ENCODE measurements around the gene DNAJA3. TPM values are rescaled to one million over a fixed set of nuclear protein-coding genes. Genes with fewer than 3 reads are reported as not detected.

Gene DNAJA3
- total and polyA plus RNA-seq, 9 of the 15 experiments (the other 6 are each of a cell fraction or from before 2014, with no cell fraction given) = 8.1 to 105 (median 79.0) TPM

GRCh38 chr16:4481526-4481925 is 55.9 kb downstream of the DNAJA3 start:
- Histone ChIP-seq H4K20me1 (replicated peaks; ENCODE audit: control insufficient read depth, insufficient read depth, low read length) (no peaks in the 10 kb centered on the region), H3K79me2 (ENCODE audit: control insufficient read depth, insufficient read depth, low read length) (peaks cover 53% of the 10 kb centered on the region), H3K27ac (ENCODE audit: extremely low read depth, low read depth, low read length) (no peak overlapping the region), H3K27me3 (ENCODE audit: control insufficient read depth in 2 of 2, insufficient read depth in 2 of 2, low read length in 2 of 2) (no peaks in the 10 kb centered on the region), H2AFZ (ENCODE audit: low read depth, low read length) (no peak overlapping the region), H3K36me3 (ENCODE audit: control insufficient read depth, insufficient read depth, low read length) (peaks cover 45% of the 10 kb centered on the region), H3K9ac (ENCODE audit: insufficient read depth in 1 of 2, low read depth in 2 of 2, low read length in 2 of 2) (no peak overlapping the region), H3K9me3 (replicated peaks; ENCODE audit: control insufficient read depth, insufficient read depth, low read depth, low read length) (no peaks in the 10 kb centered on the region), H3K9me1 (ENCODE audit: control insufficient read depth, insufficient read depth, low read length) (peaks cover 7% of the 10 kb centered on the region), H3K4me3 (no peak overlapping the region), H3K4me2 (ENCODE audit: insufficient read depth, low read length) (no peak overlapping the region), H3K4me1 (replicated peaks in 1 of 2; ENCODE audit: control insufficient read depth in 2 of 2, insufficient read depth in 2 of 2, low read length in 2 of 2) (peaks cover 2 to 6% of the 10 kb centered on the region in 2 experiments; a peak in 2 of 5 replicates)
- TF ChIP-seq CEBPB (tag; IDR thresholded peaks at IDR 0.05) (0 out of 2 replicates have a peak, but pooled peaks have one; percentile 29), PBX2 (CRISPR knock-in tag; IDR thresholded peaks at IDR 0.05; ENCODE audit: low read depth) (no peak), PBX2 (tag; conservative IDR thresholded peaks at IDR 0.05; ENCODE audit: low read depth) (0 out of 2 replicates have a peak, but pooled peaks have one; percentile 8), ATF7 (IDR thresholded peaks at IDR 0.05) (no peak), CEBPG (CRISPR knock-in tag; IDR thresholded peaks at IDR 0.05) (no peak), CEBPG (tag; conservative IDR thresholded peaks at IDR 0.05 in 1 of 2, IDR thresholded peaks at IDR 0.05 in 1 of 2) (peak in 1 of 2 experiments; percentile 33; a peak in 1 of 4 replicates)
- intact Hi-C loops (cut with micrococcal nuclease) = no loop called here
- ChIA-PET POLR2A (interaction anchor here (2.5 kb wide), 1 partner anchor 10 kb away, joined by 12 read pairs; no protein-coding TSS in a partner anchor), CTCF (ENCODE audit: low intra/inter-chr PET ratio) (no interaction called here)
- WGBS (ENCODE audit: insufficient coverage, low coverage, missing lambda C conversion rate) = 32% methylated on average over 2 of the region's 2 CpGs
- no peak for DNase-seq (ENCODE audit: extremely low read depth in 1 of 4, low spot score in 3 of 4)
- in situ Hi-C loops (cut with MboI) = no loop called here
- no peak for FAIRE-seq
- ATAC-seq = no peak
- no TSS peak for BruUV-seq (replicated peaks)
